Measurements from ENCODE around the gene USP13. TPM values are rescaled to one million over a fixed set of nuclear protein-coding genes. Genes with fewer than 3 reads are reported as not detected.
A peak's percentile ranks its signal among the peaks of the same experiment; 100 is the strongest.

The USP13 gene
- total and polyA plus RNA-seq, 2 of the 13 experiments (the other 11 are each of a cell fraction or from before 2014, with no cell fraction given): 15.9 to 36.7 TPM

GRCh38 chr3:179734497-179735281 lies 81.8 kb downstream of the USP13 start:
- 27% methylated on average over 4 of the region's 4 CpGs for WGBS (ENCODE audit: low lambda C conversion rate)
- ATAC-seq (peak; percentile 73), DNase-seq (ENCODE audit: low spot score) (peak; percentile 88), FAIRE-seq (peak; percentile 64)
- CTCF ChIA-PET (ENCODE audit: low intra/inter-chr PET ratio, low total read pairs): no interaction called here
- Histone ChIP-seq H3K36me3 (replicated peaks in 1 of 2; ENCODE audit: control insufficient read depth in 1 of 2, insufficient read depth in 2 of 2, low read length in 2 of 2) (peaks cover 14 to 31% of the 10 kb centered on the region in 2 experiments; a peak in 4 of 5 replicates), H4K20me1 (ENCODE audit: insufficient read depth, low read length) (no peaks in the 10 kb centered on the region), H3K27ac (ENCODE audit: extremely low read length, insufficient read depth, low read length) (peak overlapping the region; percentile 77), H3K9ac (ENCODE audit: insufficient read depth, low read depth, low read length) (peak overlapping the region; percentile 56), H2AFZ (ENCODE audit: low read length) (no peak overlapping the region), H3K9me3 (ENCODE audit: low read length) (no peaks in the 10 kb centered on the region), H3K4me2 (ENCODE audit: low read depth, low read length) (peak overlapping the region; percentile 68), H3K4me3 (replicated peaks in 1 of 3; ENCODE audit: insufficient read depth in 1 of 3, low read depth in 2 of 3, low read length in 3 of 3) (peak overlapping the region in 2 of 3 experiments; percentile 10 to 19; a peak in 1 of 6 replicates), H3K4me1 (ENCODE audit: insufficient read depth, low read length) (peaks cover 88% of the 10 kb centered on the region), H3K27me3 (ENCODE audit: control insufficient read depth in 1 of 2, insufficient read depth in 2 of 2, low read length in 2 of 2) (no peaks in the 10 kb centered on the region), H3K79me2 (ENCODE audit: insufficient read depth, low read length) (peaks cover 26% of the 10 kb centered on the region)
- intact Hi-C loops (cut with micrococcal nuclease; ENCODE audit: unreplicated experiment): loop anchor here (5.0 kb wide), 1 partner anchor 82 kb away; the partner anchor contains the start of gene USP13
- in situ Hi-C loops (cut with HindIII; ENCODE audit: extremely low pct_ligation_motif_present, low pct_unique_long_range_greater_than_20kb): no loop called here
- BruUV-seq (replicated peaks): TSS peak; percentile 18
- POLR2A ChIA-PET: interaction anchor here (0.9 to 1.5 kb wide), 6 partner anchors 25 to 130 kb away, joined by 3 to 4 read pairs (median 3); partner anchors contain the start of genes MRPL47, NDUFB5 and USP13
- TF ChIP-seq FOSL2 (CRISPR knock-in tag; IDR thresholded peaks at IDR 0.05): peak; percentile 91
- TF ChIP-seq SETDB1 (CRISPR knock-in tag; IDR thresholded peaks at IDR 0.05; ENCODE audit: borderline replicate concordance): no peak
- TF ChIP-seq FOXP4 (CRISPR knock-in tag; IDR thresholded peaks at IDR 0.05): peak; percentile 73
- no peak for TF ChIP-seq ZNF710 (CRISPR knock-in tag; IDR thresholded peaks at IDR 0.05; ENCODE audit: borderline replicate concordance)
- peak; percentile 67; the same call in 1 of the 2 replicates for TF ChIP-seq MLX (CRISPR knock-in tag; IDR thresholded peaks at IDR 0.05)
- peak; percentile 74 for TF ChIP-seq ZGPAT (CRISPR knock-in tag; IDR thresholded peaks at IDR 0.05)
- TF ChIP-seq NR2F6 (IDR thresholded peaks at IDR 0.05): peak; percentile 90
- TF ChIP-seq NR2F6 (CRISPR knock-in tag; IDR thresholded peaks at IDR 0.05): peak; percentile 95
- peak; percentile 96 for TF ChIP-seq SOX5 (CRISPR knock-in tag; IDR thresholded peaks at IDR 0.05; ENCODE audit: borderline replicate concordance)
- peak; percentile 95 for TF ChIP-seq JUNB (CRISPR knock-in tag; IDR thresholded peaks at IDR 0.05; ENCODE audit: borderline replicate concordance)
- peak; percentile 70 for TF ChIP-seq HNF4A (CRISPR knock-in tag; IDR thresholded peaks at IDR 0.05)
- TF ChIP-seq NR2F2 (IDR thresholded peaks at IDR 0.05; ENCODE audit: borderline replicate concordance, low read depth): peak; percentile 89
- TF ChIP-seq FOXP1 (IDR thresholded peaks at IDR 0.05): no peak
- TF ChIP-seq FOXP1 (CRISPR knock-in tag; IDR thresholded peaks at IDR 0.05): peak; percentile 75
- peak; percentile 75 for TF ChIP-seq CREM (IDR thresholded peaks at IDR 0.05)
- TF ChIP-seq CREM (CRISPR knock-in tag; IDR thresholded peaks at IDR 0.05): no peak
- TF ChIP-seq ZBTB7B (CRISPR knock-in tag; IDR thresholded peaks at IDR 0.05): 0 out of 2 replicates have a peak, but pooled peaks have one; percentile 22
- TF ChIP-seq ZFX (CRISPR knock-in tag; IDR thresholded peaks at IDR 0.05; ENCODE audit: low read depth): peak; percentile 37; the same call in 1 of the 2 replicates
- peak; percentile 87 for TF ChIP-seq NCOA2 (CRISPR knock-in tag; IDR thresholded peaks at IDR 0.05)

Data from HepG2 (cell line).